GM23338 (cell line): Measurements from ENCODE around the gene RNF152. TPM values are rescaled to one million over a fixed set of nuclear protein-coding genes. Genes with fewer than 3 reads are reported as not detected.

Experiments
- ATAC-seq: fragments of 200-7000 bp; cut with Tn5 transposase; 3 replicates; pipeline ENCODE4 v1.9.1; 2020
- DNase-seq: peaks from one replicate; pipeline ENCODE4 v3.0.0-alpha.2; 2015; ENCODE audit warnings: low spot score
- H2AFZ ChIP-seq: fragments of 200-600 bp; sonication (generic); 2 replicates; pipeline ENCODE4 v1.8.0; 2016; ENCODE audit warnings: antibody characterized with exemption, mild to moderate bottlenecking, moderate library complexity
- H3F3A ChIP-seq: fragments of 200-600 bp; sonication (generic); replicated peaks from 2 replicates; pipeline ENCODE4 v1.8.0; 2017; ENCODE audit warnings: antibody characterized with exemption, mixed run types, low read depth
- H3K27ac ChIP-seq: fragments of 200-600 bp; sonication (generic); 2 replicates; pipeline ENCODE4 v1.6.1; 2016; ENCODE audit warnings: low read depth
- H3K27me3 ChIP-seq: fragments of 200-600 bp; sonication (generic); 2 replicates; pipeline ENCODE4 v1.8.0; 2016; ENCODE audit warnings: mild to moderate bottlenecking, mixed run types, moderate library complexity; ENCODE audit not compliant: insufficient read depth
- H3K36me3 ChIP-seq: fragments of 200-600 bp; sonication (generic); 2 replicates; pipeline ENCODE4 v1.8.0; 2016; ENCODE audit warnings: mild to moderate bottlenecking; ENCODE audit not compliant: insufficient read depth
- H3K4me1 ChIP-seq: fragments of 200-600 bp; sonication (generic); 2 replicates; pipeline ENCODE4 v1.8.0; 2016; ENCODE audit warnings: mild to moderate bottlenecking, moderate library complexity; ENCODE audit not compliant: insufficient read depth
- H3K4me2 ChIP-seq: fragments of 200-600 bp; sonication (generic); 2 replicates; pipeline ENCODE4 v1.7.1; 2017; ENCODE audit warnings: mixed run types
- H3K4me3 ChIP-seq: fragments of 200-600 bp; sonication (generic); 2 replicates; pipeline ENCODE4 v1.6.1; 2016; ENCODE audit warnings: mixed run types
- H3K79me2 ChIP-seq: fragments of 200-600 bp; sonication (generic); replicated peaks from 2 replicates; pipeline ENCODE4 v1.8.0; 2017; ENCODE audit warnings: mild to moderate bottlenecking; ENCODE audit not compliant: insufficient read depth
- H3K9me2 ChIP-seq: fragments of 200-600 bp; sonication (generic); 2 replicates; pipeline ENCODE4 v1.8.0; 2017; ENCODE audit not compliant: insufficient read depth
- H4K20me1 ChIP-seq: fragments of 200-600 bp; sonication (generic); replicated peaks from 2 replicates; pipeline ENCODE4 v1.8.0; 2017; ENCODE audit warnings: mild to moderate bottlenecking; ENCODE audit not compliant: insufficient read depth
- H3K27ac Mint-ChIP-seq: 2 replicates; pipeline ENCODE4 v1.8.0; 2020; ENCODE audit warnings: inconsistent platforms, mild to moderate bottlenecking, moderate library complexity, mixed read lengths
- H3K27me3 Mint-ChIP-seq: 3 replicates; pipeline ENCODE4 v1.8.0; 2022; ENCODE audit warnings: low read depth, mild to moderate bottlenecking, moderate library complexity, mixed read lengths, inconsistent platforms; ENCODE audit not compliant: insufficient read depth, poor library complexity
- H3K36me3 Mint-ChIP-seq: 3 replicates; pipeline ENCODE4 v1.8.0; 2021; ENCODE audit warnings: low read depth, mild to moderate bottlenecking, inconsistent platforms, moderate library complexity, mixed read lengths
- H3K4me1 Mint-ChIP-seq: 3 replicates; pipeline ENCODE4 v1.8.0; 2020; ENCODE audit warnings: mild to moderate bottlenecking, inconsistent platforms, mixed read lengths
- H3K4me3 Mint-ChIP-seq: 3 replicates; pipeline ENCODE4 v1.8.0; 2021; ENCODE audit warnings: moderate library complexity, mild to moderate bottlenecking, inconsistent platforms, mixed read lengths
- H3K9me3 Mint-ChIP-seq: 3 replicates; pipeline ENCODE4 v1.8.0; 2020; ENCODE audit warnings: moderate library complexity, mild to moderate bottlenecking, inconsistent platforms, mixed read lengths
- CREB1 ChIP-seq: fragments of 250-450 bp; sonication (Bioruptor Pico); IDR thresholded peaks from 2 replicates; pipeline ENCODE4 v1.5.0; 2020; ENCODE audit warnings: low read depth, mild to moderate bottlenecking, moderate library complexity
- EZH2 ChIP-seq: fragments of 200-600 bp; sonication (generic); IDR thresholded peaks from one replicate; pipeline ENCODE4 v1.8.0; 2017; ENCODE audit warnings: antibody characterized with exemption, mild to moderate bottlenecking, low read depth; ENCODE audit not compliant: unreplicated experiment
- EZH2phosphoT487 ChIP-seq: fragments of 200-600 bp; sonication (generic); IDR thresholded peaks from one replicate; pipeline ENCODE4 v1.8.1; 2018; ENCODE audit warnings: antibody characterized with exemption; ENCODE audit not compliant: unreplicated experiment
- JUNB ChIP-seq: IDR thresholded peaks from one replicate; pipeline ENCODE4 v1.6.1; 2016; ENCODE audit warnings: antibody characterized with exemption; ENCODE audit not compliant: unreplicated experiment
- POLR2AphosphoS5 ChIP-seq: IDR thresholded peaks from 2 replicates; pipeline ENCODE4 v1.6.1; 2016; ENCODE audit warnings: antibody characterized with exemption, low read depth
- STAT1 ChIP-seq: IDR thresholded peaks from one replicate; pipeline ENCODE4 v1.6.1; 2016; ENCODE audit warnings: antibody characterized with exemption; ENCODE audit not compliant: unreplicated experiment
- ZNF331 ChIP-seq: fragments of 250-450 bp; sonication (Bioruptor Pico); IDR thresholded peaks from 2 replicates; pipeline ENCODE4 v1.5.0; 2020; ENCODE audit warnings: low read depth, mild to moderate bottlenecking, moderate library complexity
- polyA plus RNA-seq: library from polyadenylated mRNA; unstranded; fragments of >200 nt; fragmentation: Nextera tagmentation; extraction: Ambion mirVana; gene quantifications from 2 replicates; pipeline ENCODE4 v1.2.1, GENCODE V29; 2016
- total RNA-seq: library from RNA; depleted of rRNA; stranded (reverse); fragments of >200 nt; shearing (Covaris generic); gene quantifications from 2 replicates; pipeline ENCODE4 v1.2.3, GENCODE V29; 2014
- TF ChIP-seq, protein P1 (sequence below), 2 experiments: fragments of 200-600 bp in 1 of 2; sonication (generic) in 1 of 2; conservative IDR thresholded peaks; 2 replicates each; pipeline versions ENCODE4 v1.5.1 to v1.6.1; 2016 to 2017; ENCODE audit warnings: antibody characterized with exemption in 2 of 2, low read depth in 2 of 2, mild to moderate bottlenecking in 2 of 2, moderate library complexity in 1 of 2
- TF ChIP-seq, protein P2 (sequence below): IDR thresholded peaks from 2 replicates; pipeline ENCODE4 v1.6.1; 2016; ENCODE audit warnings: antibody characterized with exemption
- TF ChIP-seq, protein P3 (sequence below): fragments of 250-450 bp; sonication (Bioruptor Pico); IDR thresholded peaks from 2 replicates; pipeline ENCODE4 v1.5.0; 2020; ENCODE audit warnings: mild to moderate bottlenecking, moderate library complexity
- TF ChIP-seq, protein P4 (sequence below): IDR thresholded peaks from one replicate; pipeline ENCODE4 v1.6.1; 2018; ENCODE audit warnings: antibody characterized with exemption; ENCODE audit not compliant: unreplicated experiment

The RNF152 gene
- total and polyA plus RNA-seq, 2 experiments from 2014 or later: 1.2 to 2.9 TPM

DNA sequence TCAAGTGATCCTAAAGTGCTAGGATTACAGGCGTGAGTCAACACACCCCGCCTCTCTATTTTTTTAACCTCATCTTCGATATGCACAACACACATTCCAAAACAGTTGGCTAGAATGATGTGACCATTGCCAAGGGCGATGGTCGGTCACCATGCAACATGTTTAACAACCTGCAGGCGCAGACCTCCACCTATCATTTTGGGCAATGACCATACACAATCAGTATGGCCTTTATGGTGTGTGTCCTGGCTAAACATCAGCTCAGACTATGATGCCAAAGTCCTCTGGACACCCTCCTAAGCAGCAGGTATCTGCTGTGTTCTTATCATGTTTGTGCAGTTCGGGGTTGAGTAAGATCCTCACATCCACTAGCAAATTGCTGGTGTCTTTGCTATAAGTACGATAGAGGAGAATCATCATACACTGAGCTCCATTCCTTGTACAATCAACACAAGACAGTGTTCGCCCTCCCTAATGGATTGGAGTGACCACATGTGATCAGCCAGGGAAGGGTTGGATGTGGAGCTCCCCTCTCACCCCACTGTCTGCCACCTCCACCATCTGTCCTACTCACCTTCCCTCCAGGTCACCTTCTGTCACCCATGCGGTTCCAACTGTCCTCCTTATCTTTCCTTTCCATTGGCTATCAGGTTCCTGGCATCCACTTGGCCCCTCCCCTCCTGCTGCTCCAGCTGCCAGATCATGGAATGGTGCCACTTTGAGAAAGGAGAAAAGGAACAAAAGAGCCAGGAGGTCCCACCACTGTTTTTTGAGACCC, 7.9 kb upstream of the RNF152 start:
- no peak overlapping the region for H3K27ac ChIP-seq
- Mint-ChIP-seq H3K27ac (no peak overlapping the region), H3K36me3 (no peaks in the 10 kb centered on the region), H3K4me1 (no peaks in the 10 kb centered on the region), H3K4me3 (no peak overlapping the region), H3K27me3 (peaks cover 5% of the 10 kb centered on the region), H3K9me3 (no peaks in the 10 kb centered on the region; the same call in 2 of the 3 replicates)
- DNase-seq: no peak
- TF ChIP-seq, protein P1, sequence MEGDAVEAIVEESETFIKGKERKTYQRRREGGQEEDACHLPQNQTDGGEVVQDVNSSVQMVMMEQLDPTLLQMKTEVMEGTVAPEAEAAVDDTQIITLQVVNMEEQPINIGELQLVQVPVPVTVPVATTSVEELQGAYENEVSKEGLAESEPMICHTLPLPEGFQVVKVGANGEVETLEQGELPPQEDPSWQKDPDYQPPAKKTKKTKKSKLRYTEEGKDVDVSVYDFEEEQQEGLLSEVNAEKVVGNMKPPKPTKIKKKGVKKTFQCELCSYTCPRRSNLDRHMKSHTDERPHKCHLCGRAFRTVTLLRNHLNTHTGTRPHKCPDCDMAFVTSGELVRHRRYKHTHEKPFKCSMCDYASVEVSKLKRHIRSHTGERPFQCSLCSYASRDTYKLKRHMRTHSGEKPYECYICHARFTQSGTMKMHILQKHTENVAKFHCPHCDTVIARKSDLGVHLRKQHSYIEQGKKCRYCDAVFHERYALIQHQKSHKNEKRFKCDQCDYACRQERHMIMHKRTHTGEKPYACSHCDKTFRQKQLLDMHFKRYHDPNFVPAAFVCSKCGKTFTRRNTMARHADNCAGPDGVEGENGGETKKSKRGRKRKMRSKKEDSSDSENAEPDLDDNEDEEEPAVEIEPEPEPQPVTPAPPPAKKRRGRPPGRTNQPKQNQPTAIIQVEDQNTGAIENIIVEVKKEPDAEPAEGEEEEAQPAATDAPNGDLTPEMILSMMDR (conservative IDR thresholded peaks at IDR 0.05; ENCODE audit: low read depth in 2 of 2): no peak
- TF ChIP-seq EZH2: no peak
- TF ChIP-seq, protein P2, sequence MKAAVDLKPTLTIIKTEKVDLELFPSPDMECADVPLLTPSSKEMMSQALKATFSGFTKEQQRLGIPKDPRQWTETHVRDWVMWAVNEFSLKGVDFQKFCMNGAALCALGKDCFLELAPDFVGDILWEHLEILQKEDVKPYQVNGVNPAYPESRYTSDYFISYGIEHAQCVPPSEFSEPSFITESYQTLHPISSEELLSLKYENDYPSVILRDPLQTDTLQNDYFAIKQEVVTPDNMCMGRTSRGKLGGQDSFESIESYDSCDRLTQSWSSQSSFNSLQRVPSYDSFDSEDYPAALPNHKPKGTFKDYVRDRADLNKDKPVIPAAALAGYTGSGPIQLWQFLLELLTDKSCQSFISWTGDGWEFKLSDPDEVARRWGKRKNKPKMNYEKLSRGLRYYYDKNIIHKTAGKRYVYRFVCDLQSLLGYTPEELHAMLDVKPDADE: no peak
- TF ChIP-seq, protein P3, sequence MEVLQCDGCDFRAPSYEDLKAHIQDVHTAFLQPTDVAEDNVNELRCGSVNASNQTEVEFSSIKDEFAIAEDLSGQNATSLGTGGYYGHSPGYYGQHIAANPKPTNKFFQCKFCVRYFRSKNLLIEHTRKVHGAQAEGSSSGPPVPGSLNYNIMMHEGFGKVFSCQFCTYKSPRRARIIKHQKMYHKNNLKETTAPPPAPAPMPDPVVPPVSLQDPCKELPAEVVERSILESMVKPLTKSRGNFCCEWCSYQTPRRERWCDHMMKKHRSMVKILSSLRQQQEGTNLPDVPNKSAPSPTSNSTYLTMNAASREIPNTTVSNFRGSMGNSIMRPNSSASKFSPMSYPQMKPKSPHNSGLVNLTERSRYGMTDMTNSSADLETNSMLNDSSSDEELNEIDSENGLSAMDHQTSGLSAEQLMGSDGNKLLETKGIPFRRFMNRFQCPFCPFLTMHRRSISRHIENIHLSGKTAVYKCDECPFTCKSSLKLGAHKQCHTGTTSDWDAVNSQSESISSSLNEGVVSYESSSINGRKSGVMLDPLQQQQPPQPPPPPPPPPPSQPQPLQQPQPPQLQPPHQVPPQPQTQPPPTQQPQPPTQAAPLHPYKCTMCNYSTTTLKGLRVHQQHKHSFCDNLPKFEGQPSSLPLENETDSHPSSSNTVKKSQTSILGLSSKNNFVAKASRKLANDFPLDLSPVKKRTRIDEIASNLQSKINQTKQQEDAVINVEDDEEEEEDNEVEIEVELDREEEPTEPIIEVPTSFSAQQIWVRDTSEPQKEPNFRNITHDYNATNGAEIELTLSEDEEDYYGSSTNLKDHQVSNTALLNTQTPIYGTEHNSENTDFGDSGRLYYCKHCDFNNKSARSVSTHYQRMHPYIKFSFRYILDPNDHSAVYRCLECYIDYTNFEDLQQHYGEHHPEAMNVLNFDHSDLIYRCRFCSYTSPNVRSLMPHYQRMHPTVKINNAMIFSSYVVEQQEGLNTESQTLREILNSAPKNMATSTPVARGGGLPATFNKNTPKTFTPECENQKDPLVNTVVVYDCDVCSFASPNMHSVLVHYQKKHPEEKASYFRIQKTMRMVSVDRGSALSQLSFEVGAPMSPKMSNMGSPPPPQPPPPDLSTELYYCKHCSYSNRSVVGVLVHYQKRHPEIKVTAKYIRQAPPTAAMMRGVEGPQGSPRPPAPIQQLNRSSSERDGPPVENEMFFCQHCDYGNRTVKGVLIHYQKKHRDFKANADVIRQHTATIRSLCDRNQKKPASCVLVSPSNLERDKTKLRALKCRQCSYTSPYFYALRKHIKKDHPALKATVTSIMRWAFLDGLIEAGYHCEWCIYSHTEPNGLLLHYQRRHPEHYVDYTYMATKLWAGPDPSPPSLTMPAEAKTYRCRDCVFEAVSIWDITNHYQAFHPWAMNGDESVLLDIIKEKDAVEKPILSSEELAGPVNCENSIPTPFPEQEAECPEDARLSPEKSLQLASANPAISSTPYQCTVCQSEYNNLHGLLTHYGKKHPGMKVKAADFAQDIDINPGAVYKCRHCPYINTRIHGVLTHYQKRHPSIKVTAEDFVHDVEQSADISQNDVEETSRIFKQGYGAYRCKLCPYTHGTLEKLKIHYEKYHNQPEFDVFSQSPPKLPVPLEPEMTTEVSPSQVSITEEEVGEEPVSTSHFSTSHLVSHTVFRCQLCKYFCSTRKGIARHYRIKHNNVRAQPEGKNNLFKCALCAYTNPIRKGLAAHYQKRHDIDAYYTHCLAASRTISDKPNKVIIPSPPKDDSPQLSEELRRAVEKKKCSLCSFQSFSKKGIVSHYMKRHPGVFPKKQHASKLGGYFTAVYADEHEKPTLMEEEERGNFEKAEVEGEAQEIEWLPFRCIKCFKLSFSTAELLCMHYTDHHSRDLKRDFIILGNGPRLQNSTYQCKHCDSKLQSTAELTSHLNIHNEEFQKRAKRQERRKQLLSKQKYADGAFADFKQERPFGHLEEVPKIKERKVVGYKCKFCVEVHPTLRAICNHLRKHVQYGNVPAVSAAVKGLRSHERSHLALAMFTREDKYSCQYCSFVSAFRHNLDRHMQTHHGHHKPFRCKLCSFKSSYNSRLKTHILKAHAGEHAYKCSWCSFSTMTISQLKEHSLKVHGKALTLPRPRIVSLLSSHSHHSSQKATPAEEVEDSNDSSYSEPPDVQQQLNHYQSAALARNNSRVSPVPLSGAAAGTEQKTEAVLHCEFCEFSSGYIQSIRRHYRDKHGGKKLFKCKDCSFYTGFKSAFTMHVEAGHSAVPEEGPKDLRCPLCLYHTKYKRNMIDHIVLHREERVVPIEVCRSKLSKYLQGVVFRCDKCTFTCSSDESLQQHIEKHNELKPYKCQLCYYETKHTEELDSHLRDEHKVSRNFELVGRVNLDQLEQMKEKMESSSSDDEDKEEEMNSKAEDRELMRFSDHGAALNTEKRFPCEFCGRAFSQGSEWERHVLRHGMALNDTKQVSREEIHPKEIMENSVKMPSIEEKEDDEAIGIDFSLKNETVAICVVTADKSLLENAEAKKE (CRISPR knock-in tag): no peak
- TF ChIP-seq POLR2AphosphoS5: no peak
- no peak for TF ChIP-seq CREB1 (CRISPR knock-in tag)
- no peak for TF ChIP-seq STAT1
- TF ChIP-seq ZNF331: no peak
- no peak for TF ChIP-seq JUNB
- TF ChIP-seq EZH2phosphoT487: no peak
- TF ChIP-seq, protein P4, sequence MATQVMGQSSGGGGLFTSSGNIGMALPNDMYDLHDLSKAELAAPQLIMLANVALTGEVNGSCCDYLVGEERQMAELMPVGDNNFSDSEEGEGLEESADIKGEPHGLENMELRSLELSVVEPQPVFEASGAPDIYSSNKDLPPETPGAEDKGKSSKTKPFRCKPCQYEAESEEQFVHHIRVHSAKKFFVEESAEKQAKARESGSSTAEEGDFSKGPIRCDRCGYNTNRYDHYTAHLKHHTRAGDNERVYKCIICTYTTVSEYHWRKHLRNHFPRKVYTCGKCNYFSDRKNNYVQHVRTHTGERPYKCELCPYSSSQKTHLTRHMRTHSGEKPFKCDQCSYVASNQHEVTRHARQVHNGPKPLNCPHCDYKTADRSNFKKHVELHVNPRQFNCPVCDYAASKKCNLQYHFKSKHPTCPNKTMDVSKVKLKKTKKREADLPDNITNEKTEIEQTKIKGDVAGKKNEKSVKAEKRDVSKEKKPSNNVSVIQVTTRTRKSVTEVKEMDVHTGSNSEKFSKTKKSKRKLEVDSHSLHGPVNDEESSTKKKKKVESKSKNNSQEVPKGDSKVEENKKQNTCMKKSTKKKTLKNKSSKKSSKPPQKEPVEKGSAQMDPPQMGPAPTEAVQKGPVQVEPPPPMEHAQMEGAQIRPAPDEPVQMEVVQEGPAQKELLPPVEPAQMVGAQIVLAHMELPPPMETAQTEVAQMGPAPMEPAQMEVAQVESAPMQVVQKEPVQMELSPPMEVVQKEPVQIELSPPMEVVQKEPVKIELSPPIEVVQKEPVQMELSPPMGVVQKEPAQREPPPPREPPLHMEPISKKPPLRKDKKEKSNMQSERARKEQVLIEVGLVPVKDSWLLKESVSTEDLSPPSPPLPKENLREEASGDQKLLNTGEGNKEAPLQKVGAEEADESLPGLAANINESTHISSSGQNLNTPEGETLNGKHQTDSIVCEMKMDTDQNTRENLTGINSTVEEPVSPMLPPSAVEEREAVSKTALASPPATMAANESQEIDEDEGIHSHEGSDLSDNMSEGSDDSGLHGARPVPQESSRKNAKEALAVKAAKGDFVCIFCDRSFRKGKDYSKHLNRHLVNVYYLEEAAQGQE: no peak
- H3K36me3 ChIP-seq: no peaks in the 10 kb centered on the region
- ATAC-seq: no peak
- H3K4me3 ChIP-seq: no peak overlapping the region
- no peaks in the 10 kb centered on the region for H3K9me2 ChIP-seq
- peaks cover 6% of the 10 kb centered on the region for H3K27me3 ChIP-seq
- H3F3A ChIP-seq: no peaks in the 10 kb centered on the region
- no peaks in the 10 kb centered on the region for H3K4me1 ChIP-seq
- no peak overlapping the region for H3K4me2 ChIP-seq
- no peak overlapping the region for H2AFZ ChIP-seq
- H4K20me1 ChIP-seq: no peaks in the 10 kb centered on the region
- no peaks in the 10 kb centered on the region for H3K79me2 ChIP-seq
